NCI-H345 treated with DMSO at 0.1 percent for 48 hours (cell line): Measurements from ENCODE around the gene MAPKAPK2.

Source experiments
- DNase-seq: peaks from one replicate; lab custom pipeline; 2025; ENCODE audit not compliant: unreplicated experiment; lab: John Stamatoyannopoulos, UW

MAPKAPK2 gene

DNA sequence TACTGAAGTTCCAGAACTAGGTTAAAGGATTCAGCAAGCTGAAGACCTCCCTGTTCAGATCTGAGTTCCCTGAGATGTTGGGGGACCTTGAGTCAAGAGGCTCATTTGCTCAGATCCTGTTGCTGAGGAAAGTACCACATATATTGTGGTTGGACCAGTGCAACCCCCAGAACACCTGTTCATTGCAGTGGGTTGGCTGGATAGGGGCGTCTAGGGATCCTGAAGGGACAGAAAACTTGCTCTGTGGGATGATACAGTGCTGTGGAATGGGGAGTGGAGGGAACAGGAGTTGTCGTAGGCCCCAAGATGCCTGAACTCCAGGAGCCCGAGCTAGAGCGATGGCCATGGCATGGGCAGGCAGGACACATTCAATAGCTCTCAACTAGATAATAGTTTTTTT, 24.6 kb upstream of the MAPKAPK2 start:
- no peak for DNase-seq

DNA sequence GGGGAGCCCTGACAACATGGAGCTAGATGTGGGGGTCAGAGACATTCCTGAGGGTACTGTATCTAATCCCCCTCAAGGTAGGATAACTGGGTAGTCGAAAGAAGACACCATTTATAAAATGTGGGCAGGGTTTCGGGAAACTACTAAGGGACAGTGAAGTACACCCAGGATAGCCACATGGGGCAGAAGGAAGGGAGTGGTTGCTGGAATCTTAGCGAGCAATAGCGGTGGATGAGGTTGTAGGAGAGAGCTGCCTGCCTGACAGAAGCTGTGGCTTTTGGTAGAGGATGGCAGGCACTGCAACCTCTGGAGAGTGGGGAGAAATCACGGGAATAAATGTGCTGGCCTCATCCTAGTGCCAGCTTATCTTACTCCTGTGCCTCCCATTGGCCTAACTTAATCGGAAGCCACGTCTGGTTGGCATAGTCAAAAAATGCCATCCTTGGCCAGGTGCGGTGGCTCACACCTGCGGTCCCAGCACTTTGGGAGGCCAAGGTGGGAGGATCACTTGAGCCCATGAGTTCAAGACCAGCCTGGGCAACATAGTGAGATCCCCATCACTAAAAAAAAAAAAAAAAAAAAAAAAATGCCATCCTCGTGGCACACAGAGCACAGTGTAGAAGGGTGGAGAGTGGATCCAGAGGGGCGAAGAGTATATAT, 23.4 kb upstream of the MAPKAPK2 start:
- no peak for DNase-seq

DNA sequence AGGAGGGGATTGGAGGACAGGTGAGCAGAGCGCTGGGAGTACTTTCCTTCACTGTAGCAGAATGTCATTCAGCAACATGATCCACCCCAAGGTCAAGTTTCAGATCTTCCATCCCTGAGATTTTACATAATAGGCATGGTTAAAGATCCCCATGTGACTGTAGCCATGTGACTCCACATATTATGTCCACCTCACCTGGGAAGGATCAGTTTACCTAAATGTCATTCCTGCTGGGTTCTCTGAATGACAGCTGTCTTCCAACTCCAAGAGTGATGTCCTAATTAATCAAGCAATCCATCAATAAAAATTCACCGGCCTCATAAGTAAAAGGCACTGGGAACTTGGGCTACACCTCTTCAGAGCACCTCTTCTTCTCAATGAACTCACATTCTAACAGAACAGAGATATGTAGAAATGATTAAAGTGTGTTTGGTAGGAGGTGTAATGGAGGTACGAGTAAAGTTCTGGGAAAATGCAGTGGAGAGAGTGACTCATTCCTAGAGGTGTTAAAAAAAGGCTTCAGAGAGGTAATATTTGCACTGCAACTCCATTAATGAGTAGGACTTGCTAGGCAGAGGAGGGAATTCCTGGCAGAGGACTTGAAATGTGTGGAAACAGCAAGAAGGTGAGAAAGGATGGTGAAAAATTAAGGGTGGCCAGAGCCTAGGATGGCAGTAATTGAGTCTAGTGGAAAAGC, 22.2 kb upstream of the MAPKAPK2 start:
- no peak for DNase-seq

- no peak for DNase-seq
These were observed 21.3 kb upstream of the MAPKAPK2 start for GRCh38 chr1:206663362-206663761.

DNA sequence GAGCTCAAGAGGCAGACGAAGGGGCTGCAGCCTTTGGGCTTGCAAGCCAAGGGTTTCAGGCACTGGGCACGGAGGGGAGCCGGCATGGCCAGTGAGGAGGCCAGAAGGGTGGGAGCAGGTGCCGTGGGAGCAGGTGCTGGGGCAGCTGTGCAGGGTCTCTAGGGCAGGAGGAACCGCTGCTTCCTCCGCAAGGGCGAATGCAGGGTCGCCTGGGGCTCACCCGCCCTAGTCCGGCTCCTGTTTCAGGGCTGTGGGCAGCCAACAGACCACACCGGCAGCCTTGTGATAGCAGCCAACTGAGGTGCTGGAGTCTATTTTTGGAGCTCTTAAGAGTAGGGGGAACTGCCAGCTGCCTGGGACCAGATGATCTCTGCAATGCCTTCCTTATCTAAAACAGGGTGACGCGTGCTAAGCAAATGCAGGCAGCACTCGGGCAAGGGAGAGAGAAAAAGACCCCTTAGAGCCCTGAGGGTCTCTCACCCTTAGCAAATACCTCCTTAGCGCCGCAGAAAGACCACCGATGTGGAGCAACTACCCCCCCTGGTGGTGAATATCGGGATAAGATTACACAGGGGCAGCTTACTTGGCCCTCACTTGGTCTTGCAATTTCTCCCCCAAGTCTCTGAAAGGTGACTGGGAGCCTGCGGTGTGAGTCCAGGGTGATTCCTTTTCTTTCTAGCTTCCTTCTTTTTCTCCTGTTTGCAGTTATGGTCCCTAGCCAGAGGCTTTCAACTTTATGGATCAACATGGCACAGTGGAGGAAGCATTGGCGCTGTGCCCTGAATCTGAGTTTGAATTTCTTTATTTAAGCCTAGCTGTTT, 20.7 kb upstream of the MAPKAPK2 start:
- peak; percentile 46 for DNase-seq

DNA sequence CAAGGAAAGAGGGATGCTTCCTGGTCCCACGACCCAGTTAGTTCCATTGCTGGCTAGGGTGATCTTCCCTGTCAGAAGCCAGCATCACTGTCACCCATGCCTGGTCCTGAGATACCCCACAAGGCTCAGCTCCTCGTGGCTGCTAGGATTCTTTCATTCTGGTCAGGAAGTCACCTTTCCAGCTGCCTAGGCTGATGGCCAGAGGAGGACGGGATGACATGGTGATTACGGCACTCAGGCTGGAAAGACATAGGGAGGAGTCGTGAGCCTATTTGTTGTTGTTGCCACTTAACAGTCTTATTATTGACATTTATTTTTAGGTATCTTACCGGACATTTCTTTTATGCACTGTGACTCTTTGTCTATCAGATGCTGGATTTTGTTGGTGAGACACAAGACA, 20.0 kb upstream of the MAPKAPK2 start:
- DNase-seq = no peak

DNA sequence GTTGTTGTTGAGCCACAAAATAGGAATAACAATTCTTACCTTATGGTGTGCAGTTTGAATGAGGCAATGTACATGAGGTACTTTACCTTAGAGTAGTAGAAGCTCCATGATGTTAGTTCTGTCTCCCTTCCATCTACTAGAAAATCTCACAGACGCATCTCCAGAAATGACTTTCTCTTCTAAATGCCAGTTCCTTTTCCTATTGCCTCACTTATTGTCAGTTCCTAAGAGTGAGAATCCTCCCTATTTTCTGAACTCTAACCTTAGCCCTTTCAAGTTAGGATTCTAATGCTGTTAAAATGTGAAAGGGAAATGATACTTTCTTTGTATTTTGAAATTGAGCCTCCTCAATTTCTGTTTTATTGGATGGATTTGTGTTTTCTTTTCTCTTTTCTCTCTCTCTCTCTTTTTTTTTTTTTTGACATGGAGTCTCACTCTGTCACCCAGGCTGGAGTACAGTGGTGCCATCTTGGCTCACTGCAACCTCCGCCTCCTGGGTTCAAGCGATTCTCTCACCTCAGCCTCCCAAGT, 18.6 kb upstream of the MAPKAPK2 start:
- DNase-seq = no peak

DNA sequence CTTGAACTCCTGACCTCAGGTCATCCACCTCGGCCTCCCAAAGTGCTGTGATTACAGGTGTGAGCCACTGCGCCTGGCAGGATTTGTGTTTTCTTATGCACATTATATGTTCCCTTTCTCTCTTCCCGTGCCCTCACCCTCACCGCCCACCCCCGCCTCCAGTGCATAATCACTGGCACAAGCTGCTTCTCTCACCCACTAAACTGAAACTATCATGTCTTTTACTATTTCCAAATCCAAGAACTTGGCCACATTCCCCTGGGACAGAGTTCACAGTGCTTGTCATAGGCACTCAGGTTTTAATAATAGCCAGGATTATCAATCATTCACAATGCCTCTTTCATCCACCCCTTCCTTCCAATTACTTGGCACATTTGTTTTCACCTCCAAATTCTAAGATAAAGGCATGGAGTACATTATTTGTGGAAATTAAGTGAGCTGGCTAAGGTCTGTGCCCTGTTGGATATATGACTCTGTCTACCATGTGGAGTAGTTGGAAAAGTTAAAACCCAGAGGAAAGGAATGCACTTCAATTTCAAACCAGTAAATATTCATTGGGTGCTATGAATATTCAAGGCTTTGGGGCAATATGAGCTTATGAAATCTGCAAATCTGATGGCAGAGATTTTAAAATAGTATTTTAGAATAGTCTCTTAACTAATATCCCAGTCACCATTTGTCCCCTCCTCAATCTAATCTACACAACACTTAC, 17.6 kb upstream of the MAPKAPK2 start:
- DNase-seq = no peak

DNA sequence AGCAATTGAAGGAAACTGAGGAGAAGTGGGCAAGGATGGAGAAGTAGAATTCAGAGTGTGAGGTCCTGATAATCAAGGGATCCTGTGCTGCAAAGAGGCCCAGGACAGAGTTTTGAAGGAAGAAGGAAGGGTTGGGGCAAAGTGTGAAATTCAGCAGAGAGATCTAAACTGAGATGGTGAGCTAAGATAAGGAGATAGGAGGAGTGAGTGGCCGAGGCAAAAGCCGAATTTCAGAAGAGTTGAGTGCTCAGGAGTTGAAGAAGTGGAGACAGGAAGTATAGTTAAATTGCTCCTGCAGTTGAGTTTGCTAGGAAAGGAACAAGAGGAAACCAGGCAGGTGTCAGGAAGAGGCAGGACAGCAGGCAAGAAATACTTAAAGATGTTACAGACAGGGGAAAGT, 16.4 kb upstream of the MAPKAPK2 start:
- DNase-seq = no peak

- DNase-seq = no peak
These were observed 15.8 kb upstream of the MAPKAPK2 start for GRCh38 chr1:206668874-206669410.

DNA sequence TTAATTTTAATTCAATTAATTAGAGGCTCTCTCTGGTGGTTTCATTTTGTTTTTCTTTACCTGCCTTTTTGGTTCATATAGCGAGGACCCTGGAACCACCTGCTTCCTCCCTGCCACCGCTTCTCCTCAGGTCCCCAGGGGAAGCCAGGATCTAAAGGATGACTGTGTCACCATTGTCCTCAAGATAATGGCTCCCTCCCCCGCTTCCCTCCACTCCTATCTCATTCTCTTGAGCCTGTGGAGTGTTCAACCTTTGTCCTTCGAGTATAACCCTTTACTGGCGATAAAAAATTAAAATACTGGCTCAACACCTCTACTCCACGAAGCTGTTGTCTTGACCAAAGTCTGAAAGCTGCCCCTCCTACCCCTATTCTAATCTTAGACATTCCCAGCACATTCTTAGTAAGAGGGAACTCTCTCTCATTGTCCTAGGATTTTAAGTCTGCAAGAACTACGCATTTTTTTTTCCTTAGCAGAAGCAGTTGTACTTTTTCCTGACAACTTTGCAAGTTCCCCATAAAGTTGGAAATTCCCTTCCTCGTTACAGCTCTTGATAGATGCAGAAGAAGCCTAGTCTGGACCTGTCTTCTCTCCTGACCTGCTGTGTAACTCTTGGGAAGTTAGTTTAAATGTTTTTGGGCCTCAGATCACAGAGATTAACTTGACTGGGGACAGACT, 12.6 kb upstream of the MAPKAPK2 start:
- DNase-seq = peak; percentile 81

GRCh38 chr1:206672844-206673758, 11.6 kb upstream of the MAPKAPK2 start:
- DNase-seq = peak; percentile 18

GRCh38 chr1:206674236-206674635, 10.5 kb upstream of the MAPKAPK2 start:
- DNase-seq = no peak

DNA sequence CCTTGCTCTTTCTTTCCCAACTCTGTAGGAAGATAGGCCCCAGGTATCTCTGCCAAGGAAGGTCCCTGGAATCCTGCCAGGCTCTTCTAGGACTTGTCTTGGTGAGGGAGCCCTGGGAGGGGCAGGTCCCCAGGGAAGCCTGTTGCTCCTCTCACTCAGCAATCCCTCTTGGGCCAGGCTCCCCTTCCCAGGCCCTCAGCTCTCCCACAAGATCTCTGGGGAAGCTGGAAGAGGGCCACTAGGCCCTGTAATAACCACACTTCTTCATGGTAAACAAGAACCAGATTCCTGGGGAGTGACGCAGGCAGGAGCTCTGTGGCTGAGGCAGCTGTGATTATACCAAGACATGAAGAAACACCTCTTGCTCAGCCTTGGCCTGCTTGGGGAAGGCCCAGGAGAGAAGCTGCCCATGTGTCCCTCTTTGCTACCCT, 9.9 kb upstream of the MAPKAPK2 start:
- DNase-seq = no peak

DNA sequence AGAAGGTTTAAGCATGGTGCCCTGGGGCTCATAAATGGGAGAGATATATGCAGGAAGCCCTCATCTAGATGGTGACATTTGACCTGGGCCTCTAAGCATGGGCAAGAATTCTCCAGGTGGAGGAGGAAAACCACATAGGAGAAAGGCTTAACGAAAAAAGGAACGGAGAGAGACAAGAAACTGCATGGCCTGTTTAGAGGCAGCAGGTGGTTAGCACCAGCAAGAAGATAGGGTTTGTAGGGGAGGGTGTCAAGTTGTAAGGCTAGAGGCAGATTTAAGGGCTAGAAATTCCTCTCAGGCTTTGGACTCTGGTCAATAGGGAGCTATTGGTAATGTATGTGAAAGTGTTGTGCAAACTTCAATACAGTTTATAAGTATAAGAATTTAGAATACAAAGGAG, 8.2 kb upstream of the MAPKAPK2 start:
- no peak for DNase-seq

- no peak for DNase-seq
These were observed 6.2 kb upstream of the MAPKAPK2 start for GRCh38 chr1:206678490-206678889.

GRCh38 chr1:206679738-206680211, 4.9 kb upstream of the MAPKAPK2 start:
- no peak for DNase-seq

DNA sequence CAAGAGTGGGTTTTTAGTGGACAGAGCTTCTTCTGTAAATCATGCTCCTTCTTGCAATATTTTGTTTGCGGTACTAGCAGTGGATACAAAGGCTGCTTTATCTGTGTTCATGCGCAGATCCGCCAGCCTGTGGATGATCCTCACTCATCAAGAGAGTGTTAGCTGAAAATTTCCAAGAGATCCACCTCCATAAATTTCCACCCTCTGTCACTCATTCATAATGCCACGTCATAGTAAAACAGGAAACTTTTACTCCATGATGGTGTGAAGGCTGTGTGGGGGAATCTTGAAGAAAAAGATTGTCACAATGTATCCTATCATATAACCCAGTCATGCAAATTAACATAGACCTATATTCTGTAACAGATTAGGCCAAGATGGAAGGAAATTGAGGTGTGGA, 4.4 kb upstream of the MAPKAPK2 start:
- DNase-seq = no peak

DNA sequence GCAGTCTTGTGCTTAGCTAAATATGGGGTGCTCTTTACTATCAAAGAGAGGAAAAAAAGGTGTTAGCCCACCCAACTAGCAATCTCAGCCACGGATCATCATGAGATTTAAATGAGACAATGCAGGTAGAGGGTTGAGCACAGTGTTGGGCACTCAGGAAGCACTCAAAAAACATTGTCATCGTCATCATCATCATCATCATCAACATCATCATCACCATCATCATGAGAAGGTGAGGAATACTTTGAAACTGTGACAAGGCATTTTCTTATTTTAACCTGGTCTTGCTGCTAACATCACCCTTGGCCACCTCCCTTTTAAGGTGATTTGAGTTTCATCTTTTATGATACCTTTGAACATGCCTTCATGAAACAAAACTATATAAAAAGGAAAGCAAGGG, 3.3 kb upstream of the MAPKAPK2 start:
- no peak for DNase-seq
